ENCODE data around the gene YIPF5. TPM values are rescaled to one million over a fixed set of nuclear protein-coding genes. Genes with fewer than 3 reads are reported as not detected.

Gene YIPF5
- total and polyA plus RNA-seq, 2 of the 4 experiments (the other 2 are of a cell fraction): 64.4 to 172 TPM

DNA sequence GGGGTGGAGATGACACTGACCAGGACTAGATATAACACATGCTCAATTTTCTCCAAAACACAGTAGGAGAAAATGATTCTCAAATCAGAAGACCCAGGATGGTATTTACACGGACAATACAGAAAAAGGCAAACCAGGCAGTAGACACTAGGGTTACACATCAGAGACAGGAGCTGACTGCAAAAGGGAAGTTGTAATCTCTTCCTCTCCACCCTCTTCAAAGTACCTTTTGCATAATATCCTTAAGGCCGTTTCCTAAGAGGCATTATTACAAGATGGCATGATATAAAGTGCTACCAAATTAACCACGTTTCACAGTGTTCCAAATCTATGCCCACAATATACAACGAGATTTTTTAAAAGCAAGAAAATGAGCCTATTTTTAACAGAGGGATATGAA lies 39.2 kb downstream of the YIPF5 start:
- Histone ChIP-seq H3K36me3 (ENCODE audit: control insufficient read depth, insufficient read depth, low read length) (no peaks in the 10 kb centered on the region), H3K27ac (ENCODE audit: insufficient read depth, low read length) (no peak overlapping the region), H4K8ac (ENCODE audit: low read depth in 2 of 2, low read length in 2 of 2) (no peak overlapping the region), H3K4ac (ENCODE audit: low read depth, low read length) (no peak overlapping the region), H2BK15ac (ENCODE audit: low read depth, low read length) (no peak overlapping the region), H4K5ac (ENCODE audit: low read depth, low read length) (no peak overlapping the region), H2BK20ac (ENCODE audit: low read depth, low read length) (no peak overlapping the region), H4K91ac (ENCODE audit: insufficient read depth, low read depth, low read length) (no peak overlapping the region), H3K18ac (ENCODE audit: low read depth, low read length) (no peak overlapping the region), H3K9me3 (ENCODE audit: control insufficient read depth, insufficient read depth, low read length) (peaks cover 3% of the 10 kb centered on the region; the same call in 1 of the 2 replicates), H3K4me3 (ENCODE audit: insufficient read depth, low read depth, low read length) (no peak overlapping the region), H3K14ac (replicated peaks; ENCODE audit: low read depth, low read length) (no peak overlapping the region), H2AK5ac (ENCODE audit: low read depth, low read length) (no peak overlapping the region), H4K20me1 (ENCODE audit: insufficient read depth, low read length) (no peaks in the 10 kb centered on the region), H3K9ac (ENCODE audit: low read depth, low read length) (no peak overlapping the region), H2BK120ac (ENCODE audit: low read depth, low read length) (no peak overlapping the region), H2BK5ac (ENCODE audit: low read depth, low read length, poor library complexity, severe bottlenecking) (no peak overlapping the region), H2AK9ac (replicated peaks; ENCODE audit: low read depth, low read length, poor library complexity) (no peak overlapping the region), H3K56ac (ENCODE audit: extremely low read depth, insufficient read depth, low read length) (no peak overlapping the region), H3K79me1 (ENCODE audit: low read depth in 1 of 2, low read length in 2 of 2) (no peaks in the 10 kb centered on the region), H3K4me2 (ENCODE audit: low read depth, low read length) (no peak overlapping the region), H3K4me1 (ENCODE audit: control insufficient read depth, insufficient read depth, low read length) (no peaks in the 10 kb centered on the region), H3K9me1 (ENCODE audit: insufficient read depth, low read length) (no peaks in the 10 kb centered on the region), H2AFZ (replicated peaks; ENCODE audit: low read length, poor library complexity) (no peak overlapping the region), H3K23ac (ENCODE audit: low read depth, low read length) (no peak overlapping the region), H3K27me3 (ENCODE audit: control insufficient read depth, insufficient read depth, low read length) (no peaks in the 10 kb centered on the region)
- intact Hi-C loops (cut with micrococcal nuclease) (no loop called here), in situ Hi-C loops (cut with MboI; ENCODE audit: low sequenced_read_pairs) (loop anchor here (10.0 kb wide), 1 partner anchor 306 kb away; no protein-coding TSS in a partner anchor), dilution Hi-C loops (cut with HindIII; ENCODE audit: low sequenced_read_pairs, unreplicated experiment) (no loop called here)
- TF ChIP-seq FOS (IDR thresholded peaks at IDR 0.05; ENCODE audit: low read depth, low read length) (no peak), RCOR1 (IDR thresholded peaks at IDR 0.05; ENCODE audit: insufficient replicate concordance, low read length) (no peak), NFE2L2 (IDR thresholded peaks at IDR 0.05; ENCODE audit: low read depth, low read length) (no peak), RFX5 (IDR thresholded peaks at IDR 0.05; ENCODE audit: low read depth, low read length) (no peak), POLR2A (IDR thresholded peaks at IDR 0.05; ENCODE audit: low read depth, low read length) (no peak), SMC3 (IDR thresholded peaks at IDR 0.05; ENCODE audit: low read depth, low read length) (no peak), BHLHE40 (IDR thresholded peaks at IDR 0.05; ENCODE audit: low read depth, low read length) (no peak), MXI1 (IDR thresholded peaks at IDR 0.05; ENCODE audit: borderline replicate concordance, low read depth, low read length) (no peak), RAD21 (IDR thresholded peaks at IDR 0.05; ENCODE audit: low read length) (no peak), MAZ (IDR thresholded peaks at IDR 0.05; ENCODE audit: borderline replicate concordance, low read depth, low read length) (no peak), CEBPB (IDR thresholded peaks at IDR 0.05; ENCODE audit: low read depth, low read length) (no peak)
- TF ChIP-seq, protein P1, sequence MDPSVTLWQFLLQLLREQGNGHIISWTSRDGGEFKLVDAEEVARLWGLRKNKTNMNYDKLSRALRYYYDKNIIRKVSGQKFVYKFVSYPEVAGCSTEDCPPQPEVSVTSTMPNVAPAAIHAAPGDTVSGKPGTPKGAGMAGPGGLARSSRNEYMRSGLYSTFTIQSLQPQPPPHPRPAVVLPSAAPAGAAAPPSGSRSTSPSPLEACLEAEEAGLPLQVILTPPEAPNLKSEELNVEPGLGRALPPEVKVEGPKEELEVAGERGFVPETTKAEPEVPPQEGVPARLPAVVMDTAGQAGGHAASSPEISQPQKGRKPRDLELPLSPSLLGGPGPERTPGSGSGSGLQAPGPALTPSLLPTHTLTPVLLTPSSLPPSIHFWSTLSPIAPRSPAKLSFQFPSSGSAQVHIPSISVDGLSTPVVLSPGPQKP (IDR thresholded peaks at IDR 0.05; ENCODE audit: borderline replicate concordance, low read depth, low read length): no peak
- DNase-seq (no peak), ATAC-seq (ENCODE audit: low read depth) (no peak)
- CTCF ChIA-PET: no interaction called here
- no CpG with 5 or more reads among the region's 4 CpGs for WGBS, 2 experiments (ENCODE audit: extremely low coverage in 2 of 2, insufficient read length in 1 of 2)
- no TSS peak for BruUV-seq (replicated peaks)
- POLR2A ChIA-PET (ENCODE audit: unreplicated experiment): no interaction called here

Data from IMR-90 (cell line).